Mesothelial cell of epicardium (in vitro differentiated cells): ENCODE results near the gene KRTAP29-1. TPM values are rescaled to one million over a fixed set of nuclear protein-coding genes. Genes with fewer than 3 reads are reported as not detected.

ENCODE experiments used
- DNase-seq, 2 experiments: peaks; one replicate each; pipeline ENCODE4 v3.0.0; 2021; ENCODE audit warnings: low spot score in 2 of 2; ENCODE audit not compliant: unreplicated experiment in 2 of 2
- H3K27ac Mint-ChIP-seq: 2 replicates; pipeline ENCODE4 v1.8.0; 2021; ENCODE audit warnings: mixed read lengths
- H3K27me3 Mint-ChIP-seq: 2 replicates; pipeline ENCODE4 v1.8.0; 2021; ENCODE audit warnings: low read depth, mixed read lengths
- H3K36me3 Mint-ChIP-seq: 2 replicates; pipeline ENCODE4 v1.8.0; 2021; ENCODE audit warnings: mixed read lengths
- H3K4me1 Mint-ChIP-seq: 2 replicates; pipeline ENCODE4 v1.8.0; 2021; ENCODE audit warnings: mixed read lengths
- H3K4me3 Mint-ChIP-seq: 2 replicates; pipeline ENCODE4 v1.8.0; 2021; ENCODE audit warnings: mild to moderate bottlenecking, moderate library complexity, mixed read lengths
- H3K9me3 Mint-ChIP-seq: 2 replicates; pipeline ENCODE4 v1.8.0; 2021; ENCODE audit warnings: mixed read lengths
- CTCF ChIP-seq: fragments of 200-600 bp; sonication (generic); IDR thresholded peaks from one replicate; pipeline ENCODE4 v1.5.0; 2021; ENCODE audit warnings: antibody characterized with exemption; ENCODE audit not compliant: unreplicated experiment
- total RNA-seq: library from RNA; stranded (reverse); gene quantifications from 3 replicates; pipeline ENCODE4 v1.2.1, GENCODE V29; 2021

The KRTAP29-1 gene
- total RNA-seq, 1 donor from 2014 or later = not detected

DNA sequence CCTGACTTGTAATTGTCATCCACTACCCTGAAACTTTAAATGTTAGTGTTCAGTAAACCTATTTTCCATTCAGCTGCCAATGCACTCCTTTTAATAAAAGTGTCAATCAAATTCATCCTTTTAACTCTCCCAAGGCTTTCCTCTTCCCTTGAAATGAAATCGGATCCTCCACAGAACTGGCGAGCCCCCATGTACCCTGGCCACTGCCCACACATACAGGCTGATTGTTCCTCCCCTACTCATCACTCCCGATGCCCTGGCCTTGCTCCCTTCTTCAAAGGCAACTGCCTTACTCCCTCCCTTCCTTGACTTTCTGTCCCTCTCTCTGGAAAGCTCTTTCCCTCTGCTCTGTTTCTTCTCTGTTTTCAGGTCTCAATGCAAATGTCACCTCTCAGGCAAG is 40.4 kb upstream of the KRTAP29-1 start:
- no peak for DNase-seq
- H3K9me3 Mint-ChIP-seq = peaks cover 17% of the 10 kb centered on the region
- no peak overlapping the region for H3K4me3 Mint-ChIP-seq
- peaks cover 22% of the 10 kb centered on the region for H3K4me1 Mint-ChIP-seq
- H3K27ac Mint-ChIP-seq = no peak overlapping the region
- no peak for TF ChIP-seq CTCF
- H3K27me3 Mint-ChIP-seq = no peaks in the 10 kb centered on the region
- peaks cover 7% of the 10 kb centered on the region for H3K36me3 Mint-ChIP-seq

DNA sequence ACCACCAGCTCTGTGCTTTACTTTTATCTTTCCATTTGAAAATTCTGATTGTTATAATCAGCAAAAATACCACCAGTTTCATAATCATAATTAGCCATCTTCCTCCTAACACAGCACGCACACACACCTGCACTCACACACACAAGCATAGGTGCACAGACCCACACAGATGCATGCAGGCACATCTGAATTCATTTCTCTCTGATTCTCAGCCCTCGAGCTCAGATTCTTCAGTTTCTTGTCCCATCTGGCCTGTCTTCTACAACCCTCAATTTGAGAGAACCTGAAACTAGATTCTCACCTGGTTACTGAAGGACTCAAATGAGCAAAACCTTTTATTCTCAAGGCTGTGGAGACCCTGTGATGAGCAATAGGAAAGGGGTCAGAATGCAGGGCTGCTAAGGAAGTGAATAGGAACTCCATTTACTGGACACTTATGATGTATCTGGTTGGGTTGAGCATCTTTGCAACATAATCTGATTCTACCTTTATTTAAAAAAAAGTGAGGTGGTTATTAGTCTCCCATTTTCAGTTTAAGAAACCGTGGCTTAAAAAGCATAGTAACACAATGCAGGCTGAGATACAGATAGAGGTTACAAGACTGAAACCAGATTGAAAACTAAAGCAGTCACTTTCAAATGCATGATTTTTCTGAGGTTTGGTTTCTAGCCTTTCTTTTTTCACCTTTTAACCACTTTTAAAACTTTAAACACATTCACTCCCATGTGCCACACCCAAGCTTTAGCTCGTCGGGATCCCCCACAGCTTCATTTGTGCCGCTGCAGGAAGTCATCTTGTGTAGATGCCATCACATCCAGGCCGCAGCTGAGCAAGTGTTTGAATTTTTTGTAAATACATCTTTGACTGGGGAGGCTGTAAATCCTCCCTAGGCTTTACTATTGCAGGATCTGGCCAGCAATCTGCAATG is 38.5 kb upstream of the KRTAP29-1 start:
- H3K36me3 Mint-ChIP-seq = peaks cover 7% of the 10 kb centered on the region
- no peak overlapping the region for H3K27ac Mint-ChIP-seq
- DNase-seq = no peak
- no peaks in the 10 kb centered on the region for H3K27me3 Mint-ChIP-seq
- H3K4me3 Mint-ChIP-seq = no peak overlapping the region
- no peak for TF ChIP-seq CTCF
- H3K9me3 Mint-ChIP-seq = peaks cover 17% of the 10 kb centered on the region
- H3K4me1 Mint-ChIP-seq = peaks cover 20% of the 10 kb centered on the region

- no peaks in the 10 kb centered on the region for H3K27me3 Mint-ChIP-seq
- H3K9me3 Mint-ChIP-seq = peaks cover 17% of the 10 kb centered on the region
- no peak overlapping the region for H3K4me3 Mint-ChIP-seq
- H3K27ac Mint-ChIP-seq = no peak overlapping the region
- TF ChIP-seq CTCF = no peak
- peaks cover 17% of the 10 kb centered on the region for H3K4me1 Mint-ChIP-seq
- DNase-seq = no peak
- H3K36me3 Mint-ChIP-seq = peaks cover 7% of the 10 kb centered on the region
Measured at GRCh38 chr17:41340494-41340893, 37.8 kb upstream of the KRTAP29-1 start.

GRCh38 chr17:41339571-41340172 is 37.0 kb upstream of the KRTAP29-1 start:
- H3K36me3 Mint-ChIP-seq = peaks cover 7% of the 10 kb centered on the region
- no peak for TF ChIP-seq CTCF
- H3K4me1 Mint-ChIP-seq = peaks cover 17% of the 10 kb centered on the region
- peaks cover 17% of the 10 kb centered on the region for H3K9me3 Mint-ChIP-seq
- no peak overlapping the region for H3K4me3 Mint-ChIP-seq
- no peaks in the 10 kb centered on the region for H3K27me3 Mint-ChIP-seq
- peak overlapping the region; percentile 9 for H3K27ac Mint-ChIP-seq
- DNase-seq = no peak

- H3K27me3 Mint-ChIP-seq = no peaks in the 10 kb centered on the region
- peak overlapping the region; percentile 53 for H3K27ac Mint-ChIP-seq
- TF ChIP-seq CTCF = no peak
- peaks cover 19% of the 10 kb centered on the region for H3K4me1 Mint-ChIP-seq
- no peak for DNase-seq
- peaks cover 7% of the 10 kb centered on the region for H3K36me3 Mint-ChIP-seq
- H3K9me3 Mint-ChIP-seq = peaks cover 17% of the 10 kb centered on the region
- no peak overlapping the region for H3K4me3 Mint-ChIP-seq
Measured at GRCh38 chr17:41338961-41339485, 36.4 kb upstream of the KRTAP29-1 start.
